HepG2 (cell line): ENCODE measurements around the gene MRPL28. TPM values are rescaled to one million over a fixed set of nuclear protein-coding genes. Genes with fewer than 3 reads are reported as not detected.

Experiments
- EP300 ChIP-seq, 3 experiments: sonication (generic) in 1 of 3; formaldehyde crosslinking in 1 of 3; IDR thresholded peaks; 2 replicates each; pipeline versions ENCODE4 v1.5.1 to v1.6.1; 2011 to 2020; ENCODE audit warnings: low read depth in 2 of 3, low read length in 2 of 3, borderline replicate concordance in 1 of 3, improper control_type of control experiment in 1 of 3, mild to moderate bottlenecking in 1 of 3, missing genetic modification reagents in 1 of 3, moderate library complexity in 1 of 3
- GLI4 ChIP-seq: sonication (generic); formaldehyde crosslinking; IDR thresholded peaks from 2 replicates; pipeline ENCODE4 v1.5.1; 2020; ENCODE audit warnings: missing genetic modification reagents, mild to moderate bottlenecking, moderate library complexity, borderline replicate concordance
- KDM5B ChIP-seq: sonication (generic); formaldehyde crosslinking; IDR thresholded peaks from 2 replicates; pipeline ENCODE4 v1.4.0; 2020; ENCODE audit warnings: missing genetic modification reagents, mild to moderate bottlenecking, borderline replicate concordance
- PHB2 ChIP-seq: fragments of 450-650 bp; IDR thresholded peaks from 2 replicates; pipeline ENCODE4 v1.6.1; 2018; ENCODE audit not compliant: partially characterized antibody
- RBM39 ChIP-seq: fragments of 200-400 bp; formaldehyde crosslinking; IDR thresholded peaks from one replicate; pipeline ENCODE4 v1.6.1; 2018; ENCODE audit warnings: antibody characterized with exemption, mild to moderate bottlenecking, low read depth, low read length; ENCODE audit not compliant: poor library complexity, severe bottlenecking
- TOE1 ChIP-seq: sonication (generic); formaldehyde crosslinking; IDR thresholded peaks from 2 replicates; pipeline ENCODE4 v1.4.0; 2020; ENCODE audit warnings: mild to moderate bottlenecking, missing genetic modification reagents
- ZFX ChIP-seq: sonication (generic); formaldehyde crosslinking; IDR thresholded peaks from 2 replicates; pipeline ENCODE4 v1.4.0; 2020; ENCODE audit warnings: mild to moderate bottlenecking, low read depth, missing genetic modification reagents, moderate library complexity
- ZMYM2 ChIP-seq: sonication (generic); formaldehyde crosslinking; IDR thresholded peaks from 2 replicates; pipeline ENCODE4 v1.8.0; 2022; ENCODE audit warnings: mild to moderate bottlenecking, missing genetic modification reagents
- ZNF138 ChIP-seq: sonication (generic); formaldehyde crosslinking; IDR thresholded peaks from 2 replicates; pipeline ENCODE4 v1.5.0; 2020; ENCODE audit warnings: mild to moderate bottlenecking, low read depth, missing genetic modification reagents
- ZNF280D ChIP-seq: sonication (generic); formaldehyde crosslinking; IDR thresholded peaks from 2 replicates; pipeline ENCODE4 v1.5.1; 2020; ENCODE audit warnings: mild to moderate bottlenecking, missing genetic modification reagents
- ZNF326 ChIP-seq: sonication (generic); formaldehyde crosslinking; IDR thresholded peaks from 2 replicates; pipeline ENCODE4 v1.4.0; 2020; ENCODE audit warnings: missing genetic modification reagents, borderline replicate concordance
- ZNF329 ChIP-seq: sonication (generic); formaldehyde crosslinking; IDR thresholded peaks from 2 replicates; pipeline ENCODE4 v1.9.0; 2021; ENCODE audit warnings: low read depth, mild to moderate bottlenecking, missing genetic modification reagents
- ZNF619 ChIP-seq: sonication (generic); formaldehyde crosslinking; IDR thresholded peaks from 2 replicates; pipeline ENCODE4 v1.4.0; 2020; ENCODE audit warnings: mild to moderate bottlenecking, missing genetic modification reagents
- ZNF691 ChIP-seq: sonication (generic); formaldehyde crosslinking; IDR thresholded peaks from 2 replicates; pipeline ENCODE4 v1.4.0; 2020; ENCODE audit warnings: missing genetic modification reagents, low read depth, mild to moderate bottlenecking, borderline replicate concordance
- ZNF713 ChIP-seq: sonication (generic); formaldehyde crosslinking; IDR thresholded peaks from 2 replicates; pipeline ENCODE4 v1.4.0; 2020; ENCODE audit warnings: mild to moderate bottlenecking, missing genetic modification reagents
- ZNF772 ChIP-seq: sonication (generic); formaldehyde crosslinking; IDR thresholded peaks from 2 replicates; pipeline ENCODE4 v1.5.0; 2020; ENCODE audit warnings: mild to moderate bottlenecking, missing genetic modification reagents
- polyA plus RNA-seq, 8 experiments: library from polyadenylated mRNA; depleted of rRNA in 3 of 8; stranded (reverse) in 7 of 8; unstranded in 1 of 8; fragments of >200 nt; fragmentation: Illumina TruSeq in 4 of 8; extraction: Trizol in 4 of 8; gene quantifications; 2 replicates each; pipeline versions ENCODE4 v1.2.1 to v1.2.3, GENCODE V29; 2011 to 2016; ENCODE audit warnings: low read depth in 4 of 8, missing spikeins in 1 of 8, mixed read lengths in 1 of 8; ENCODE audit not compliant: insufficient read depth in 1 of 8
- total RNA-seq, 5 experiments: library from RNA; depleted of rRNA; stranded (reverse); fragments of >200 nt; fragmentation: Illumina TruSeq; extraction: Trizol; gene quantifications; 2 replicates each; pipeline ENCODE4 v1.2.3, GENCODE V29; 2016; ENCODE audit warnings: low read depth in 1 of 5
- TF ChIP-seq, protein P1 (sequence below): IDR thresholded peaks from 2 replicates; pipeline ENCODE4 v1.6.1; 2016; ENCODE audit warnings: low read depth, borderline replicate concordance
- TF ChIP-seq, protein P2 (sequence below): sonication (generic); formaldehyde crosslinking; IDR thresholded peaks from 2 replicates; pipeline ENCODE4 v1.4.0; 2020; ENCODE audit warnings: missing genetic modification reagents, borderline replicate concordance
- TF ChIP-seq, protein P3 (sequence below): sonication (generic); formaldehyde crosslinking; IDR thresholded peaks from 2 replicates; pipeline ENCODE4 v1.8.0; 2022; ENCODE audit warnings: missing genetic modification reagents, mild to moderate bottlenecking, inconsistent platforms, borderline replicate concordance

The MRPL28 gene
- total and polyA plus RNA-seq, 2 of the 13 experiments (the other 11 are each of a cell fraction or from before 2014, with no cell fraction given): 114 to 135 TPM

GRCh38 chr16:363110-363765 is 7.1 kb downstream of the MRPL28 start (continued):
- peak; percentile 62; the same call in 1 of the 2 replicates for TF ChIP-seq KDM5B (CRISPR knock-in tag)
- TF ChIP-seq ZNF280D (CRISPR knock-in tag): no peak
- no peak for TF ChIP-seq ZNF691 (CRISPR knock-in tag)
- TF ChIP-seq, protein P1, sequence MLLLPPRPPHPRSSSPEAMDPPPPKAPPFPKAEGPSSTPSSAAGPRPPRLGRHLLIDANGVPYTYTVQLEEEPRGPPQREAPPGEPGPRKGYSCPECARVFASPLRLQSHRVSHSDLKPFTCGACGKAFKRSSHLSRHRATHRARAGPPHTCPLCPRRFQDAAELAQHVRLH (CRISPR knock-in tag): no peak
- TF ChIP-seq GLI4: no peak
- no peak for TF ChIP-seq ZNF329 (CRISPR knock-in tag)
- TF ChIP-seq, protein P2, sequence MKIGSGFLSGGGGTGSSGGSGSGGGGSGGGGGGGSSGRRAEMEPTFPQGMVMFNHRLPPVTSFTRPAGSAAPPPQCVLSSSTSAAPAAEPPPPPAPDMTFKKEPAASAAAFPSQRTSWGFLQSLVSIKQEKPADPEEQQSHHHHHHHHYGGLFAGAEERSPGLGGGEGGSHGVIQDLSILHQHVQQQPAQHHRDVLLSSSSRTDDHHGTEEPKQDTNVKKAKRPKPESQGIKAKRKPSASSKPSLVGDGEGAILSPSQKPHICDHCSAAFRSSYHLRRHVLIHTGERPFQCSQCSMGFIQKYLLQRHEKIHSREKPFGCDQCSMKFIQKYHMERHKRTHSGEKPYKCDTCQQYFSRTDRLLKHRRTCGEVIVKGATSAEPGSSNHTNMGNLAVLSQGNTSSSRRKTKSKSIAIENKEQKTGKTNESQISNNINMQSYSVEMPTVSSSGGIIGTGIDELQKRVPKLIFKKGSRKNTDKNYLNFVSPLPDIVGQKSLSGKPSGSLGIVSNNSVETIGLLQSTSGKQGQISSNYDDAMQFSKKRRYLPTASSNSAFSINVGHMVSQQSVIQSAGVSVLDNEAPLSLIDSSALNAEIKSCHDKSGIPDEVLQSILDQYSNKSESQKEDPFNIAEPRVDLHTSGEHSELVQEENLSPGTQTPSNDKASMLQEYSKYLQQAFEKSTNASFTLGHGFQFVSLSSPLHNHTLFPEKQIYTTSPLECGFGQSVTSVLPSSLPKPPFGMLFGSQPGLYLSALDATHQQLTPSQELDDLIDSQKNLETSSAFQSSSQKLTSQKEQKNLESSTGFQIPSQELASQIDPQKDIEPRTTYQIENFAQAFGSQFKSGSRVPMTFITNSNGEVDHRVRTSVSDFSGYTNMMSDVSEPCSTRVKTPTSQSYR (CRISPR knock-in tag): no peak
- no peak for TF ChIP-seq RBM39
- no peak for TF ChIP-seq ZNF326 (CRISPR knock-in tag)
- TF ChIP-seq ZNF713 (CRISPR knock-in tag): no peak
- TF ChIP-seq PHB2: no peak
- TF ChIP-seq ZNF138: peak; percentile 55; the same call in 1 of the 2 replicates
- TF ChIP-seq ZNF619 (CRISPR knock-in tag): no peak
- peak; percentile 47; the same call in 1 of the 2 replicates for TF ChIP-seq ZFX (CRISPR knock-in tag)
- TF ChIP-seq, protein P3, sequence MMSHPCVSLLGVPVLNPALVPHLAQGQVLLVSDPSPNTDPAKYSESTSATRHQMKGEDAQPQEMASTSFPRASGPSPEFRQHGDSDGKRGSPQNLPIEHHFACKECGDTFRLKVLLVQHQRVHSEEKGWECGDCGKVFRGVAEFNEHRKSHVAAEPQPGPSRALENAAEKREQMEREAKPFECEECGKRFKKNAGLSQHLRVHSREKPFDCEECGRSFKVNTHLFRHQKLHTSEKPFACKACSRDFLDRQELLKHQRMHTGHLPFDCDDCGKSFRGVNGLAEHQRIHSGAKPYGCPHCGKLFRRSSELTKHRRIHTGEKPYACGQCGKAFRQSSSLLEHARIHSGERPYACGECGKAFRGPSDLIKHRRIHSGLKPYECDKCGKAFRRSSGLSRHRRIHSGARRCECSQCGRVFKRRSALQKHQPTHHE: no peak
- 0 out of 2 replicates have a peak, but pooled peaks have one; percentile 46 for TF ChIP-seq ZNF772 (CRISPR knock-in tag)
- TF ChIP-seq TOE1 (CRISPR knock-in tag): no peak
- no peak for TF ChIP-seq EP300 (IDR thresholded peaks at IDR 0.05; ENCODE audit: low read depth in 2 of 2, low read length in 2 of 2)
- TF ChIP-seq EP300 (CRISPR knock-in tag; IDR thresholded peaks at IDR 0.05; ENCODE audit: borderline replicate concordance): no peak
- no peak for TF ChIP-seq ZMYM2 (CRISPR knock-in tag)
